Mesothelial cell of epicardium (in vitro differentiated cells): ENCODE results near the gene GIGYF1. TPM values are rescaled to one million over a fixed set of nuclear protein-coding genes. Genes with fewer than 3 reads are reported as not detected.

Experiments
- DNase-seq, 2 experiments: peaks; one replicate each; pipeline ENCODE4 v3.0.0; 2021; ENCODE audit warnings: low spot score in 2 of 2; ENCODE audit not compliant: unreplicated experiment in 2 of 2
- H3K27ac Mint-ChIP-seq: 2 replicates; pipeline ENCODE4 v1.8.0; 2021; ENCODE audit warnings: mixed read lengths
- H3K27me3 Mint-ChIP-seq: 2 replicates; pipeline ENCODE4 v1.8.0; 2021; ENCODE audit warnings: low read depth, mixed read lengths
- H3K36me3 Mint-ChIP-seq: 2 replicates; pipeline ENCODE4 v1.8.0; 2021; ENCODE audit warnings: mixed read lengths
- H3K4me1 Mint-ChIP-seq: 2 replicates; pipeline ENCODE4 v1.8.0; 2021; ENCODE audit warnings: mixed read lengths
- H3K4me3 Mint-ChIP-seq: 2 replicates; pipeline ENCODE4 v1.8.0; 2021; ENCODE audit warnings: mild to moderate bottlenecking, moderate library complexity, mixed read lengths
- H3K9me3 Mint-ChIP-seq: 2 replicates; pipeline ENCODE4 v1.8.0; 2021; ENCODE audit warnings: mixed read lengths
- CTCF ChIP-seq: fragments of 200-600 bp; sonication (generic); IDR thresholded peaks from one replicate; pipeline ENCODE4 v1.5.0; 2021; ENCODE audit warnings: antibody characterized with exemption; ENCODE audit not compliant: unreplicated experiment
- total RNA-seq: library from RNA; stranded (reverse); gene quantifications from 3 replicates; pipeline ENCODE4 v1.2.1, GENCODE V29; 2021

GIGYF1 gene
- total RNA-seq, 1 donor from 2014 or later: 99.2 TPM

- no peaks in the 10 kb centered on the region for H3K27me3 Mint-ChIP-seq
- TF ChIP-seq CTCF: no peak
- H3K9me3 Mint-ChIP-seq: no peaks in the 10 kb centered on the region
- DNase-seq: no peak
- H3K27ac Mint-ChIP-seq: peak overlapping the region; percentile 97
- peaks cover 3% of the 10 kb centered on the region for H3K36me3 Mint-ChIP-seq
- peak overlapping the region; percentile 96 for H3K4me3 Mint-ChIP-seq
- H3K4me1 Mint-ChIP-seq: peaks cover 20% of the 10 kb centered on the region
Observed at GRCh38 chr7:100693312-100694097, 545 bp downstream of the GIGYF1 start.

DNA sequence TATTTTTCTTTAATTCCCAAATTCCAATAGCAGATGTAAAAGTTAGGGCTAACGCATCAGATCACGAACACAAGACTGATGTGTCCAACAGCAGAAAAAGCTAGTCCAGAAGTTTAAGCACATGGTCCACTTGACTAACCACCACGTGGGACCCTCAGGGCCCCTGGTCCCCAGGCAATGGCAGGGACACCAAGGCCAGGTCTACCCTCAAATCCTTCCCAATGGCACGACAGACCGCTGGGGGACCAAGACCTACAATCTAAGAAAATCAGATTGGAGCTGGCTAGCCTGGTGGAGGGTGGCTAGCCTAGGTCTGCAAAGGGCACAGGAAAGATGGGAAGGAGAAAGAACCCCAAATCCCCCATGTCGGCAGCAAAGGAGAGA, 1.5 kb downstream of the GIGYF1 start:
- no peaks in the 10 kb centered on the region for H3K27me3 Mint-ChIP-seq
- no peaks in the 10 kb centered on the region for H3K9me3 Mint-ChIP-seq
- peak overlapping the region; percentile 97 for H3K27ac Mint-ChIP-seq
- H3K36me3 Mint-ChIP-seq: peaks cover 4% of the 10 kb centered on the region
- TF ChIP-seq CTCF: no peak
- H3K4me1 Mint-ChIP-seq: peaks cover 20% of the 10 kb centered on the region
- no peak for DNase-seq
- peak overlapping the region; percentile 96 for H3K4me3 Mint-ChIP-seq

DNA sequence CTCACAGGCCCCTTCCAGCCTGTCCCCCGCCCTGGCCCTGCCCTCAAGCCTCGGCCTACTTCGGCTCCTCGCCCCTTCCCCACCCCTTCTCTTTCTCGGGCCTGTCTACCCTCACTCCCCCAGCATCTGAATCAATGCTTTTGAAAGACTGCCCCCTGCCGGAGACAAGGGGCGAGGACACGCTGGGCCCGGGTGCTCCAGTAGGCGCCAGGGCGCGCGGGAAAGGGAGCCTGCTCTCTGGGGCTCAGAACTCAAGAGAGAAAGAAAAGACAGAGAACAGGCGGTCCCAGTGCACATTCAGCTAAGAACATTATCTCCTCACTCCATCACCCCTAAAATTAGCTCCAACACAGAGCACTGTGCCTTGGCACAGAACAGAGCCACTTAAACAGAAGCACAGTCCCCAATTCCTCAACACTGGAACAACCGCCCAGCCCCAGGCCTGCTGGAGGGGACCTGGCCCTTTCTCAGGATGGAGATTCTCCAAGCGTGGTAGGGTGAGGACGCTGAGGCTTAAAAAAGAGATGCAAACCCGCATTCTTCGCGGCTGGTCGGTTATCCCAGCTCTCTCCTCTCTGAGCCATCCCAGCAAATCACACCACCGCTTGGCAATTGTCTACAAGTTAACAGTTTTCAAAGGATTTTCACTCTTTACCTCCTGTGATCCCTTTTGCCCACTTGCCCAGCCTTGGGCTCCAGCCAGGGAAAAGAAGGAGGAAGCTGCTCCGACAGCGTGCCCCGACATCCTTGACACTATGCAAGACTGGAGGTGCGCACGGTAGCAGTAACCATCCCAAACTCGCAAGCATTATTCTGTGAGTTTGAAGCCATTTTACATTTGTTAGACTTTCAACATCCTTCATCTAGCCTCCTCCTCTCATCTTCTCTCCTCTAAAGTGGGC, 2.1 kb downstream of the GIGYF1 start:
- peak overlapping the region; percentile 97 for H3K27ac Mint-ChIP-seq
- TF ChIP-seq CTCF: peak; percentile 91
- peaks cover 20% of the 10 kb centered on the region for H3K4me1 Mint-ChIP-seq
- H3K36me3 Mint-ChIP-seq: peaks cover 4% of the 10 kb centered on the region
- no peaks in the 10 kb centered on the region for H3K9me3 Mint-ChIP-seq
- peak; percentile 75 to 92 for DNase-seq
- H3K27me3 Mint-ChIP-seq: no peaks in the 10 kb centered on the region
- H3K4me3 Mint-ChIP-seq: peak overlapping the region; percentile 96

GRCh38 chr7:100689230-100690135, 4.6 kb downstream of the GIGYF1 start:
- peaks cover 22% of the 10 kb centered on the region for H3K4me1 Mint-ChIP-seq
- H3K27ac Mint-ChIP-seq: peak overlapping the region; percentile 59
- H3K9me3 Mint-ChIP-seq: no peaks in the 10 kb centered on the region
- H3K27me3 Mint-ChIP-seq: no peaks in the 10 kb centered on the region
- H3K36me3 Mint-ChIP-seq: peaks cover 10% of the 10 kb centered on the region
- H3K4me3 Mint-ChIP-seq: no peak overlapping the region
- TF ChIP-seq CTCF: no peak
- DNase-seq: no peak

DNA sequence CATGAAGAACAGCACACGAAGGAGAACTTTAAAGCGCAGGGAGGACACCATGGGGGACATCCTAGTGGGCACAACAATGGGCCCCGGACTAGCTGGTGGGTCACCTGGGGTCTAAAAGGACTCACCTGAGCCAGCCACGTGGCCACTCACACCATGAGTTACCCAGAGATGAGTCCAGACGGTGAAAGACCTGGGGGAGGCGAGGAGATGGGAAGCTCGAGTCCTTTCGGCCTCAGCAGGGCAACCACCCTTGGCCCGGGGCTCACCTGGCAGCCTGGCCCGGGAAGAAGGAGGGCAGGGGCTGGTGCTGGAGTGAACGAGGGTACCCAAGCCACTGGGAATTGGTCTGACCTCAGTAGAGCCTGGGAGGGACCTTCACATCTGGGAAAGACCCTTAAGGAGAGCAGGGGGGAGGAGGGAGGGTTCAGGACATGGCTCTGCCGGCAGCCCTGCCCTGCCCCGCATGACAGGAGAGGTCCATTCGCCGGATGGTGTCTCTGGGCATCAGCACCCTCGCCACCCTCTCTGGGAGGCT, 5.7 kb downstream of the GIGYF1 start:
- peak overlapping the region; percentile 13 for H3K27ac Mint-ChIP-seq

More for the DNA sequence above, 5.7 kb downstream of the GIGYF1 start:
- TF ChIP-seq CTCF: no peak
- Mint-ChIP-seq H3K27me3 (no peaks in the 10 kb centered on the region), H3K4me3 (no peak overlapping the region), H3K9me3 (no peaks in the 10 kb centered on the region), H3K36me3 (peaks cover 11% of the 10 kb centered on the region), H3K4me1 (peaks cover 22% of the 10 kb centered on the region)
- no peak for DNase-seq
